Thyroid gland (tissue), 4 donors: ENCODE measurements around the gene PTPN18. TPM values are rescaled to one million over a fixed set of nuclear protein-coding genes. Genes with fewer than 3 reads are reported as not detected.

Source experiments
- DNase-seq, 2 donors: peaks; one replicate each; pipeline ENCODE4 v3.0.0-alpha.2; 2019
- H3K27ac ChIP-seq, 3 donors: fragments of 200-600 bp; sonication (generic); 1 replicate in 2 of 3; 2 replicates in 1 of 3; pipeline ENCODE4 v1.5.1; 2016 to 2019; ENCODE audit warnings: mild to moderate bottlenecking in 1 of 3, moderate library complexity in 1 of 3
- H3K27me3 ChIP-seq: fragments of 200-600 bp; sonication (generic); one replicate; pipeline ENCODE4 v1.5.1; 2019
- H3K36me3 ChIP-seq, 2 donors: fragments of 200-600 bp; sonication (generic); one replicate each; pipeline ENCODE4 v1.5.1; 2016 to 2019
- H3K4me1 ChIP-seq, 2 donors: fragments of 200-600 bp; sonication (generic); one replicate each; pipeline ENCODE4 v1.5.1; 2017 to 2019
- H3K4me3 ChIP-seq, 3 donors: fragments of 200-600 bp; sonication (generic); replicated peaks in 1 of 3; 1 replicate in 2 of 3; 2 replicates in 1 of 3; pipeline ENCODE4 v1.5.1; 2016; ENCODE audit warnings: mild to moderate bottlenecking in 1 of 3
- H3K9me3 ChIP-seq: fragments of 200-600 bp; sonication (generic); one replicate; pipeline ENCODE4 v1.5.1; 2017
- POLR2A ChIP-seq, 2 donors: fragments of 450-650 bp; IDR thresholded peaks; one replicate each; pipeline ENCODE4 v1.6.1; 2017; ENCODE audit warnings: antibody characterized with exemption in 2 of 2, mild to moderate bottlenecking in 2 of 2, moderate library complexity in 1 of 2
- WGBS, 2 donors: methylation state at CpG; one replicate each; pipeline ENCODE4 v1.1.5; 2017; 5-methylcytosine and 5-hydroxymethylcytosine counted together
- intact Hi-C: fragments of 100-400 bp; cut with DNase I; formaldehyde crosslinking; loops from one replicate; pipeline ENCODE4 v1.15.1; 2023
- total RNA-seq, 4 donors: library from RNA; depleted of rRNA; stranded (reverse); fragments of >200 nt; gene quantifications; one replicate each; pipeline ENCODE4 v1.2.3, GENCODE V29; 2016
- TF ChIP-seq, protein P1 (sequence below), 6 experiments: fragments of 200-600 bp in 3 of 6; fragments of 450-650 bp in 3 of 6; sonication (generic) in 3 of 6; IDR thresholded peaks; one replicate each; pipeline ENCODE4 v1.5.1; 2016 to 2019; ENCODE audit warnings: antibody characterized with exemption in 6 of 6, mild to moderate bottlenecking in 2 of 6, inconsistent platforms in 1 of 6, moderate library complexity in 1 of 6

Gene PTPN18
- total RNA-seq, 4 donors from 2014 or later: 45.5 to 69.8 (median 57.4) TPM

DNA sequence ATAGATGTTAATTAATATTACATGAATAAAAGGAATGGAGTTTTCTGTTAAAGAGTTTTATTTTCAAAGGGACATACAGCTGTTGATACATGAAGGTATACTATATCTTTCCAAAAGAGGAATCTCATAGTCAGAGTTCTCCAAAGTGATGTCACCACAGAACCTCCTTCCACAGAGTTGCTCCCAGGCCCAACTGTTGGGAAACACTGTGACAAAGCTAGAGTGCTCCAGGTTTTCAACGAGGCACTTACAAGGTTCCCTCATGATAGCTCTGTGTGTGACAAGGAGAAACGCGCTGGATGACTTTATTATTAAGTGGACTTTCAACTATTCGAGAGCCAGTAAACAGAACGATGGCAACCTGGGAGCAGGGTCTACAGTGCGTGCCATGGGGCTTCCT is 33.5 kb downstream of the PTPN18 start:
- Histone ChIP-seq H3K9me3 (no peaks in the 10 kb centered on the region), H3K36me3 (no peaks in the 10 kb centered on the region), H3K27ac (no peak overlapping the region), H3K27me3 (no peaks in the 10 kb centered on the region), H3K4me1 (peaks cover 6 to 22% of the 10 kb centered on the region in 2 donors), H3K4me3 (no peak overlapping the region)
- no peak for TF ChIP-seq POLR2A (IDR thresholded peaks at IDR 0.05)
- TF ChIP-seq, protein P1, sequence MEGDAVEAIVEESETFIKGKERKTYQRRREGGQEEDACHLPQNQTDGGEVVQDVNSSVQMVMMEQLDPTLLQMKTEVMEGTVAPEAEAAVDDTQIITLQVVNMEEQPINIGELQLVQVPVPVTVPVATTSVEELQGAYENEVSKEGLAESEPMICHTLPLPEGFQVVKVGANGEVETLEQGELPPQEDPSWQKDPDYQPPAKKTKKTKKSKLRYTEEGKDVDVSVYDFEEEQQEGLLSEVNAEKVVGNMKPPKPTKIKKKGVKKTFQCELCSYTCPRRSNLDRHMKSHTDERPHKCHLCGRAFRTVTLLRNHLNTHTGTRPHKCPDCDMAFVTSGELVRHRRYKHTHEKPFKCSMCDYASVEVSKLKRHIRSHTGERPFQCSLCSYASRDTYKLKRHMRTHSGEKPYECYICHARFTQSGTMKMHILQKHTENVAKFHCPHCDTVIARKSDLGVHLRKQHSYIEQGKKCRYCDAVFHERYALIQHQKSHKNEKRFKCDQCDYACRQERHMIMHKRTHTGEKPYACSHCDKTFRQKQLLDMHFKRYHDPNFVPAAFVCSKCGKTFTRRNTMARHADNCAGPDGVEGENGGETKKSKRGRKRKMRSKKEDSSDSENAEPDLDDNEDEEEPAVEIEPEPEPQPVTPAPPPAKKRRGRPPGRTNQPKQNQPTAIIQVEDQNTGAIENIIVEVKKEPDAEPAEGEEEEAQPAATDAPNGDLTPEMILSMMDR (IDR thresholded peaks at IDR 0.05): no peak
- DNase-seq: no peak
- intact Hi-C loops: no loop called here
- 48 to 74% methylated on average over 3 to 6 of the region's 6 CpGs for WGBS, 2 donors

DNA sequence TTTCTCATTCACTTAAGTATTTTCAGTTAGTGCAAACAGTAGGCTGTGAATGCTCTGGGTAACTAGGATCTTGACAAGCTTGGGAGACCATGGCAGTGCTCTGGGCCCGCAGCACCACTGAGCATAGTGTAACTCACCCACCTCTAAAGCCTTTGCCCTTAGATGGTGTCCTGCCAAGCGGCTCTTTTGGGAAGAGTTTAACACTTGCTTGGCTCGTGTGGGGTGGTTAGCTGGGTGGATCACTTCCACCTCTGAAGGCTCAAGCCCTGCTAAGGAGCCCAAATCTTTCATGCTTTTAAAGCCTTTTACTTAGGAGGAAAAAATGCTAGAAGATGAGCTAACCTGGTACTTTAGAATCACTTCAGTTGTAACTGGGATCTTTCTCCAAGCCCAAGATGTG is 33.9 kb downstream of the PTPN18 start:
- no peak for TF ChIP-seq POLR2A (IDR thresholded peaks at IDR 0.05)
- TF ChIP-seq, protein P1 (IDR thresholded peaks at IDR 0.05): no peak
- intact Hi-C loops: no loop called here
- Histone ChIP-seq H3K27me3 (no peaks in the 10 kb centered on the region), H3K9me3 (no peaks in the 10 kb centered on the region), H3K36me3 (no peaks in the 10 kb centered on the region), H3K27ac (no peak overlapping the region), H3K4me1 (peaks cover 6 to 22% of the 10 kb centered on the region in 2 donors), H3K4me3 (no peak overlapping the region)
- 74 to 86% methylated on average over 3 of the region's 3 CpGs for WGBS, 2 donors
- no peak for DNase-seq

DNA sequence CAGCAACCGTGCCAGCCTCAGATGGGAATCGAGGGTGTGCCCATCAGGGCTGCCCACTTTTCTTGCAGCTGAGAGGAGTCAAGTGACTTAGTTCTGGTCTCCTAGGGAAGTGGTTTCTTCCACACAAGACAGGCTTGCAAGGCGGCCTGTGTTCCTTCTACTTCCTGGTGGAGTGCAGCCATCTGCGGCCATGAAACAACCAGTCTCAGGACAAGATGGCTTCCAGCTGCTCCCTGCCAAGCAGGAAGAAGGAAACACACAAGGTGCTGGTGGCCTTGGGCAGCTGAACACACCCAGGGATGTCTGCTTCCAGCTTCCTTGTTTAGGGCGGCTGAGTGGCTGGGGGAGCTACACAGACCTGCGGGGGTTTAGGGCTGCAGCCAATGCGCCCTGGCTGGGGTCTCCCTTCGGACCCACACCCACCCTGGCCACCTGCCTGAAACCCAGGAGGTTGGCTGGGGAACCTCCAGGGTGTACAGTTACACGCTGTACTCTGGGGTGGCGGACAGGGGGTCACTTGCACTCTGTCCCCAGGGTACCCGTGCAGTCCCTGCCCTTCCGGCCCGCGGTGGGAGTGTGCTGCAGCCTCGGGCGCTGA is 34.7 kb downstream of the PTPN18 start:
- WGBS, 2 donors: 60% methylated on average over 6 to 11 of the region's 16 CpGs
- intact Hi-C loops: no loop called here
- peak; percentile 46 to 58 for DNase-seq
- Histone ChIP-seq H3K27ac (peak overlapping the region; percentile 88 to 92 (median 90)), H3K27me3 (no peaks in the 10 kb centered on the region), H3K36me3 (no peaks in the 10 kb centered on the region), H3K9me3 (no peaks in the 10 kb centered on the region), H3K4me3 (peak overlapping the region; percentile 59 to 75 (median 61)), H3K4me1 (peaks cover 6 to 22% of the 10 kb centered on the region in 2 donors)
- TF ChIP-seq, protein P1 (IDR thresholded peaks at IDR 0.05): no peak
- no peak for TF ChIP-seq POLR2A (IDR thresholded peaks at IDR 0.05)

DNA sequence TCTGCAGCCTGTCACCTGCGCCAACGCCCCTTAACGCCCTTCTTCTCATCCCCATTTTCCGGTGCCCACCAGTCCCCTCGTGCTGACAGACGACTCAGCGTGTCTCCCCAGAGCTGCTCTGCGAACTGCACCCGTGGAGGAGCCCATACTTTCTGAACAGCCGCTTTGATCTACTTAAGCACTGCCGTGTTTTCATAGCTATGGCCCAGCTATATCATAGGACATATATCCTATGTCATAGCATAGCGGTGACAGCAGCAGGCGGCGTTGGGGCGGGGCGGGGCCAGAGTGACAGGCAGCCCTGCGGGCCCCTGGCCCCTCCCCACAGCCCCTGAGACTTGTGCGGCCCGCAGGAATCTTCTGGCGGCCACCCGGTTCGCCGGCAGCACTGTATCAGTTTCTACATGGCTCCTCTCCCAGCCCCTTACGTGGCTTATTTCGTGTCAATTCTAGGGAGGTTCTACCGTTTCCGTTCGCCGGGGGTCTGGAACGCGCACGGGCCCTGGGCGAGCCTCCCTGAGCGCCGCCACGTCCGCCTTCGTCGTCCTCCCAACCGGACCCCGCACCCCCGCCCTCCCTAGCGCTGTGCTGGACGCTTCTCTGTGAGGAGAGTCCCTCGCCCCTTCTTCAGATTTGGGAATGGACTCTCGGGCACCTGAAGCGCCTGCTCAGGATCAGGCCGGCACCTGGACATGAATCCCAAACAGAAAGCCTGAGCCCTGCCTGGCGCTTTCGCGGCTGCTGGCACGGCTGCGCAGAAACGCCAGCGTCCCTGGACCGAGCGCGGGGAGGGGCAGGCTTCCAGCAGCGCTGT is 35.4 kb downstream of the PTPN18 start:
- Histone ChIP-seq H3K36me3 (no peaks in the 10 kb centered on the region), H3K27me3 (no peaks in the 10 kb centered on the region), H3K9me3 (no peaks in the 10 kb centered on the region), H3K4me1 (peaks cover 6 to 22% of the 10 kb centered on the region in 2 donors), H3K27ac (peak overlapping the region; percentile 88 to 92 (median 90)), H3K4me3 (peak overlapping the region; percentile 59 to 75 (median 61))
- intact Hi-C loops: no loop called here
- 1 to 2% methylated on average over 40 to 58 of the region's 59 CpGs for WGBS, 2 donors
- DNase-seq: peak; percentile 83 to 86
- TF ChIP-seq POLR2A (IDR thresholded peaks at IDR 0.05): peak in 1 of 2 donors; percentile 79
- TF ChIP-seq, protein P1 (IDR thresholded peaks at IDR 0.05): no peak
